GM18498 (cell line): ENCODE data around the gene SLAMF8.

Experiments used
- ATAC-seq: cut with Tn5 transposase; IDR thresholded peaks from one replicate; pipeline ENCODE4 v1.9.1; 2021; ENCODE audit warnings: mild to moderate bottlenecking, moderate library complexity; ENCODE audit not compliant: unreplicated experiment

Gene SLAMF8

DNA sequence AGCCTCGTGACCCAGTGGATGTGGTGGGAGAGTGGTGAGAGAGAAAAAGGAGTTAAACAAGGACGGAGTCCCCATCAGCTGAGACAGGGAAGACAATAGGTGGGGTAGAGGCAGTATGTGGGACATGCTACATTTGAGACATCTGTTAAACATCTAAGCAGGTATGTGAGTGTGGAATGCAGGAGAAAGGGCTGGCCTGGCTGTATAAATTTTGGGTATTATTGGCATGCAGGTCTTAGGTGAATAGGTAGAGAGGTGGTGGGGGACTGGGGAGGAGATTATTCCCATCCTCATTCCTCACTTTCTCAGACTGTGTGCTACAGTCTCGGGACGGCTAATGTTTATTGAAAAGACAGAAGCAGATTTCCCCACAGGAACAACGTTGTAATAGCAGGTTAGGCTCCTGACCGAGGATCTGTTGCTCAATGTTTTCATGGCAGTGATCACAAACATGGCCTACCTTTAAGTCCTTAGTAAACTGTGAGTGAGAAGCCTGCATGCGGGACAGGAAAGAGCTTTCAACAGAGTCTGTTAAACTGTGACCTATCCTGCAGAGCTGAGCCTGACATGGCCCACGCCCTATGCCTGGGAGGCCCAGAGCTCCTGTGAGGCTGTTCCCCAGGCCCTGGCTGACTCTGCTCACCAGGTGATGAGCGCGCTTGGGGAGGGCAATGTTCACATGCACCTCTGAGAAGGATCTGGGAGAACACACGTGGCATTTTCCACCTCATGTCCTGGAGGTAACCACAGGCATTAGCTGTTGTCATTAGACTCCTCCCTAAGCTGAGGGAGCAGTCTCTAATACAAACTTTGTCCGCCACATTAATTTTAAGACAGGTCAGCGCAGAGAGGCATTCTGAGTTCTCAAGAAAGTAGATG is 19.3 kb downstream of the SLAMF8 start:
- no peak for ATAC-seq

DNA sequence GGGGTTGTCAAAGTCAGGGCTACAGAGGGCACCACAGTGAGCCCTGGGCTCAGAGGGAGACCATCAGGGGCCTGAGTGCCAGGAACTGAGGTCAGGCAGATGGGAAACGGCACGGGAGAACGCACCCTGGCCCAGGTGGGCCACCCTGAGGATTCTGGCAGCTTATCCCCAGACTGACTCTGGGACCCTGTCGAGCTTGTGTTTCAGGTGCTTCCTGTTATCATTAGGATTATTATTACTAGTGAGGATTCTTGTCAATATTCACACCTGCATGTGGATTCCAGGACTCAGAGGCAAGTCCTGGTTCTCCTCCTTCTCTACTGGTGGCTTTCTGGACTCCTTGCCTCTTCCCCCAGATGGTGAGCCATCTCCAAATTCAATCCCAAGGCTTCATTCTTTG is 20.6 kb downstream of the SLAMF8 start:
- ATAC-seq = no peak

DNA sequence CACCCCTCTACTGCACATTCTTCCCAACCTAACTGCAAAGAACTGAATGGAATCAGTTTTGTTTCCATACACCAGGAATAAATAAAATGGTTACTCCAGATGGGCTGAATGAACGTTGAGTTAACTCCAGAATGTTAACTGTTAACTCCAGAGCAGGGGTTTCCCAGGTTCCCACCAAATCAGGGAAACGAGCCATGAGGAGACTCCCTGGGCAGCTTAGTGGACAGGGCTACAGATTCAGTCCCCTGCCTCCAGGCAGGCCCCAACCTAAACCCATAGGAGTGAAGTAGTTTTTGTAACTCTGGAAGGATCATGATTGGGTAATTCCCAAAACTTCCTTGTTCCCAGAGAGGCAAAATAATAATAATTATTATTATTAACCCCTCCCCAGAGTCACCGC is 21.7 kb downstream of the SLAMF8 start:
- ATAC-seq = no peak

DNA sequence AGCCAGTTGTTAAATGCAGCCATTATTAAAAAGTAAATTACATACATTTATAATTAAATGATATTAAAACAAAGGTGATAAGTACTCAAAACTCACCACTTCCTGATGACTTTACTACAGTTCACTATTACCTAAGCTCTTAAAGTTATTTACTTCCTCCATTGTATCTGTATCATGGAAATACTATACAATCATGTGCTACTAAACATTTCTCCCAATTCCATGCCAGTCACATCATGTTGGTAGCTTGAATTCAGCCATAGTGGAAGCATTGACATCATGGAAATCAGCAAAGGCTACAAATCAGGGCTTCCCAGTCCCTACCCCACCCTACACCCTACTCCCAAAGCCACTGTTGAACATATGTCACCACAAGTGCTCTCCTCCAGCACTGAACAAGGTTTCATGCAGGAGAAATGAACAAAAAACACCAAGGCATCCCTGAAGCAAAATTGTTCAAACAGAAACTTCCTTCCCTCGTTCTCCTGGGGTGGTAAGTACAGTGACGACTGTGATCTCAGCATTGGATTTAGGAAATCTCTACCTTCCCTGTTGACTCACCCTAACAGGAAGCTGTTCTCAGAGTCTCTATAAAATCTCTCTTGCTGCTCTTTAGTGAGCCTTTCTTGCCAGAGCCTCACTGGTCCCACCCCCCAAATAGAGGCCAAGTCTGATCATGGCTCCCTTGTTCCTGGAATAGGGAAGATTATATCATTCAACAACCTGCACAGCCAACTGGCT is 23.1 kb downstream of the SLAMF8 start:
- ATAC-seq = no peak

DNA sequence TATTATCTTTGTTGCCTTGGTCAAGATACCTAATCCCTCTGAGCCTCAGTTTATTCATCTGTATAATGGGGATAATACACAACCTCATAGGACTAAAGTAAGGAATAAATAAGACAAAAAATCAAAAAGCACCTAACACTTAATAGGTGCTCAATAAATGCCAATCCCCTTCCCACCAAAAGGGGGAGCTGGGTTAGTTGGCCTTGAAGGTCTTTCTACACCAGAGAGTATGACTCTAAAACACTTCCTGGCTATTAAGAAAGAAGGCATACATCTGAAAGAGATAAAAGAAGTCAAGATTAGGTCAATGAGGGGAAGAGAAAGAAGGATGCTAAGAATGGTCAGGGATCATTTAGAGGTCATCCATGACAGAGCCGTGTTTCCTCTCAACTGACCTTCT is 24.7 kb downstream of the SLAMF8 start:
- ATAC-seq = no peak

DNA sequence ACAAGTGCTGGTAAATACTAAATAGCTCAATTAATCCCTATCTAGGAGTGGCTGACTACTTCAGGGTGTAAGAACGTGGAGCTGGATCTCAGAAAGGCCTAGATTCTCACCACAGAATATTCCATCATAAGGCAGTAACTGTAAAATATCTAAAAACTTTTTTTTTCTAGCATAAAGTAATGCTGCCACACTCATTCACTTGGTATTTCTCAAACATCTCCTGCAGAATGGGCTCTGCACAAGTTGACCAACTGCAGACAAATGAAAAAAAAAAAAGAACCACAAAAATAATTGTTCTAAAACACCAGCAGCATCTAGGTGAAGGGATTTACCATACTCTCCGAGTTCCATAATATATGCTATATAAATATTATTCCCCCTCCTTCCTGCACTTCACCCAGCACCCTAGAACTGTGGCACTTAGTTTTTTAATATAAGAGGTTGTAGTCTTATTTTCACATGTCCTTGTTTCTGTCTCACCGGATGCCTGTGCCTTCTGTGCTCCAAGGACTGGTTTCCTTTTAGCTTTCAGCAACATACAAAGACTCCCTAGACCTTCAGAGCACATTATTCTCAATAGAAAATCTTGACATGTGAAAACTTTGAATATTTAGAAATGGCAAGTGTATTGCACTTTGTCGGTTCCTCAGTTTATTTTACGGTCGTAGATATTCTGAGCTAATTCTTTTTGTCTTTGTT is 26.9 kb downstream of the SLAMF8 start:
- ATAC-seq = no peak

DNA sequence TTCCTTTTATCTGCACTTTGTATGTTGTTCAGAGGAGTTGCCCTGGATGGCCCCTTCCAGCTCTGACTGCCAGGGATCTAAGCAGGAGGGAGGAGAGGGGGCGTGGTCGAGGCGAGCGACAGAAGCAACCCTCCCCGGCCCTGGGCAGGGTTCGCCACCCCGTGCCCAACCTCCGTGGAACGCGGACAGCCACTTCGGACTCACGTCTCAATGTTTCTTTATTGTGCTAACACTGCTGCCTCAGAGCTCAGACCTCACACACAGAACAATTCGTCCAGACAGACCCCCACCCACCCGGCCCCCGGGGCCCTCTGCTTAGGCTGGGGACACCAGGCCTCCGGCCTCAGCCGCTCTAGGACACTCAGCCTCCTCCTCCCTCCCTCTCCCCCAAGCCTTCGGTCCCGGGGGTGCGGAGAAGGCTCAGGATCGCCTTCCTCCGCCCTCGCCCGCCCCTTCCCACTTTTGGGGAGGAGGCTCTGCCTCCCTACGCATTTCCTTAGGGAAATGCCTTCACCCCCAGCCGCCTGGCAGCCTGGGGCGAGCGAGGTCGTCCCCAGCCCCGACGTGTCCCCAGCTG is 27.5 kb downstream of the SLAMF8 start:
- ATAC-seq = no peak

DNA sequence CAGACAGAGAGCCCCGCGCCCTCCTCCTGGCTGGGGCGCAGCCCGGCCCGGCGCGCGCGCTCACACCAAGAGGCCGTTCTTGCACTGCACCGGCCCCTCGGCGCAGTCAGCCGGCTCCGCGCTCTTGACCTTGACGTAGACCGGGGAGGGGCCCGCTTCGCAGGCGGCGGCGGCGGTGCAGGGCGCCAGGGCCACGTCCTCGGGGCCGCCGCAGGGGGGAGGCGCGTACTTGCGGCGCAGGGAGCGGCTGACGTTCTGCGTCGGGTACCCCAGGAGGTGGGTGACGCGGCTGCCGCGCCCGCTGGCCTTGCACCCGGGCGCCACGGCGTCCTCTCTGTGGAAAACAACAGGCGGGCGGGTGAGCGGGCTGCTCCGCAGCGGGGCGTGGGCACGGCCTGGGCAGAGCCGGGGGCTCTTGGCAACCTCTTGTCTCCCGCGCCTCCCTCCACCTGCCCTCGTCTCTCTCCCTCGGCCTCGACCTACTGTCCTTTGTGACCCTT is 28.1 kb downstream of the SLAMF8 start:
- peak; percentile 95 for ATAC-seq

DNA sequence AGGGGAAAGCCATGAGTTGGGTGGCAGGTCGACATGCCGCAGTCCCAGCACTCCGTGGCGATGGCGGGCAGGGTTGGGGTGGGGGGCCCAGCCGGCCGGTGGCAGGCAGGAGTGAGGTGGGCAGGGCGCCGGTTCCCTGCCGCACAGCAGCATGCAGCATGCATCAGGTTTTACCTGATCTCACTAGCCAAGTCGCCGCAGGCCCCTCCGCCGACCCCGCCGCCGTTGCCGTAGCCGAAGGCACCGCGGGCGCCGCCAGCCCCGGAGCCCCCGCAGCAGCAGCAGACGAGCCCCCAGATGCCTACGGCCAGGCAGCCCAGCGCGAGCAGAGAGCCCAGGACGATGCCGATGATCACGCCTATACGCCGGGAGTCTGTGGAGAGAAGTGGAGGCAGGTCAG is 29.0 kb downstream of the SLAMF8 start:
- ATAC-seq = no peak

DNA sequence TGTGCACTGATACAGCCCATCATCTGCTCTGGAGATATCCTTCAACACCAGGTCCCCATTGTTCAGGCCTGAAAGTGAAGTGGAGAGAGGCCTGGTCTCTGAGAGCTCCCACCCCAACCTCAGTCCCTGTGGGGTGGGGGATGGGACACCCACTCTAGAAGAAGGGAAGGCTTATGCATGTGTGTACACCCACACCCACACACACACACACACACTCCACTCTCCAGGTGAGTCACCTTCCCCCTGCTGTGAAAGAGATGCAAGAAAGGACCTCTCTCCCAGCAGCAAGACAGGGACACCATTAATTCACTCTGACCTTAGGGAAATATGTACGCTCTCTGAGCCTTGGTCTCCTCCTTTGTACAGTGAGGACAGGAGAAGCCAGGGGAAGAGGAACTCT is 29.9 kb downstream of the SLAMF8 start:
- no peak for ATAC-seq

DNA sequence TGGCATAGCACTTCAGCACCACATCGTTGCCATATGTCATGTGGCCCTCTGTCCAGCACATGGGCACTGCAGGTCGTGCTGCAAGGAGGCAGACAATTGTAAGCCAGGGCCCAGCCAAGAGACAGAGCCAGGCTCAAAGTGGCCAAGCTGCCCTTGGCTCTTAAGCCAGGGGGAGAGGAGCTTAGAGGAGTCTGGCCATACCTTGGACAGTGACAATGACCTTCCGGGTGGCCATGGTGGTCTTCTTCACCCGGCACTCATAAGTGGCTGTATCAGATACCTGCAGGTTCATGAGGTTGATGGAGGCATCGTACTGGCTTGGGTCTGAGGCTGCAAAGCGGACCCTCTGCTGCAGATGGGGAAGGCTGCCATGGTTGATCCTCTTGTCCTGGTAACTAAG is 31.2 kb downstream of the SLAMF8 start:
- no peak for ATAC-seq

DNA sequence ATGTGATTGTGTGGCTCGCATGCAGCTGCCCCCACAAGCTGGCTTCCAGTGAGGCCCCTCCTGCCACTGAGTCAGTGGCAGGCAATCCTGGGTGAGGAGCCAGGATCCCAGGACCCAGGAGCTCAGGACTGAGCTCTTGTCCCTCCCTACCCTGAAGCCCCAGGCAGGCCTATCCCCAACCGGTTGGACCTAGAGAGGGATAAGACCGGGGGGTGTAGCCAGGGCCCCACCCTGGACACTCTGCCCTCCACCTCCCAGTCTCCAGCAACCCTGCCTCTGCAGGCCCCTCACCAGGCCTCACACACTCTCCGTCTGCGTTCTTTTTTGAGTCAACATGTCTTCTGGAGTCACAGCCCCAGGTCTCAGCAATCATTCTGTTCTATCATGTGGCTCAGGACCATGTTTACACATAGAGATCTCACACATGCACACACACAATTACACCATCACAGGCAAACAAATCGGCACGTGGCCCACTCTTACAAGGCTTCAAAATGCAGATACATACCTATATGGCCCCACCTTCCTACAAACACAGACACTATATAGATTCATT is 33.2 kb downstream of the SLAMF8 start:
- ATAC-seq = no peak

DNA sequence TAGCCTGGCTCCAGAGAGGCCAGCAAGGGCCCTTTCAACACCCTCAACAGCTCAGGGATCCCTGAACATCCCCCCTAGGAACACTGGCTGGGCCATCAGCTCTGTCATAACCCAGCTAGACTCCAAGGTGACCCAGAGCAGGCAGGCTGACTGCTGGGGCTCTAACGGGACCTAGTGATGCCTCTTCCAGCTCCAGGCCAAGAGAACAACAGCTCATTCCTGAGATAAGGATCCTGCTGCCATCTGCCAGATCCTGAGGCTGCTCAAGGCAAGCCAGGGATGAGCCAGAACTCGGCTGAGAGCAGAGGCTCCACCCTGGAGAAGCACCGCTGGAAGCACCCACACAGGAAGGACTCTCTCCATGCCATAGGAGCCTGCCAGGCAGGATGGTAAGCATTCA is 33.8 kb downstream of the SLAMF8 start:
- no peak for ATAC-seq

DNA sequence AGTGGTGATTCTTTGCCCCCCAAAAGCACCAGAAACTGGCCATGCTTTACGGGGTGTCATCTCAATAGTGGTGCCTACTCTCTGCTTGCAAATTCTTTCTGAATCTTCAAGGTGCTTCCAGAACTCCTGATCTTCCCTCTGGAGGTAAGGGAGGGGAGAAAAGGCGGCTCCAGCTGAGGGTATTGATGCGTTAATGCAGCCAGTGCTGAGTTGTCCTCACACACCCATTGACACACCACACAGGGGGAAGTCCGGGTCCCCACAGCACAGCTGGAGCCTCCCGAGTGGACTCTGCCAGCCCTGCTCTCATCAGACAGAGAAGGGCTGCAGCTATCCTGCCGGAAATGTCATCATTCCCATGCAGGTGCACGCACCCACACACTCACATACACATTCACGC is 34.5 kb downstream of the SLAMF8 start:
- ATAC-seq = no peak

DNA sequence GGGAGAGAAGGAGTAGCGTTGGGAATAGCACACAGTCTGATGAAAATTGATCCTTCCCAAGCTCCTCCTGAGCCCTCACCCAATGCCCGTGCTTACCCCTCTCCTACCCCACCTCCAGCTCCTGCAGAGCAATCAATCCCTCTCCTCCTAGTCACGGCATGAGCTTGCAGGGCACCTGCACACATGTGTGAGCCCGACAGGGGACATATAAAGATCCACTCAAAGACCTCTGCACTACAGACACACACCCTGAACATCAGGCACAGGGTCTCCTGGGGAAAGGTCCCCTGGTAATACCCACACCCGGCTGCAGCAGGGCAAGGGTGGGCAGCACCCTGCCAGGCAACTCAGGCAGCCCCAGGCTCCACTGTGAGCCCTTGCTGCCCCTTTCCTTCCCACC is 35.4 kb downstream of the SLAMF8 start:
- ATAC-seq = no peak

DNA sequence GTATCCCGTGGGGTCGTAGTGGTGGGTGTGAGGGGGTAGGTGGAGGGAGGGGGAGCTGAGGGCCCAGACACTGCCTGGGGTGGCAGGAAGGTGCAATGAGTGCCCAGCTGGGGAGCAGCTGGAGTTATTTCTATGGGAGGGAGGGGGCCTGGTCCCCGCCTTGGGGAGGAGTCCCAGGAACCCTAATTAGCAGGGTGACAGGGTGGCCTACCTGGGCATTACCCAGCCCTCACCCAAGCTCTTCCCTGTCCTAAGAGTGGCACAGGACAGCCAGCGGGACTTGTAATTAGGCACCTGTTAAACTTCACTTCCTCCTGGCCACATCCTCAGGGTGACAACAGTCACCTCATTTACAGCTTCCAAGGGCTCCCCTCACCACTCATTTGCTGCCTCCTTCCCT is 35.9 kb downstream of the SLAMF8 start, which contains the start of gene VSIG8:
Gene VSIG8 (minus strand): TSS at position 101 of the 400 bp plus-strand sequence. CDS start 136 bp downstream, outside the sequence.
- ATAC-seq = no peak

DNA sequence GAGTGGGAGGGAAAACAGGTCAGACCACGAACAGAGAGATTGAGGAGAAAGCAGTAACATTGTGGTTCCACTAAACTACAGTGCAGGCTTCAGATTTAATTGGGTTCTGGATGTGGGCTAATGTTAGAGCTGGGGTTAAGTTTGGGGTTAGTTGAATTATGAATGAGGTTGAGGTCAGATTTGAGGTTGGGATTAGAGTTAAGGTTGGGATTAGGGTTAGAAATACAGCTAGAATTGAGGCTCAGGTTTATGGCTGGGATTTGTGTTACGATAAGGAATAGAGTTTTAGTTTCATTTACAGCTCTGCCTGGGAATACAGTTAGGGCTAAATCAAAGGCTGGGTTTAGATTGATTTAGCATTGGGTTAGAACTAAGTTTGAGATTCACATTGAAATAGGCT is 37.6 kb downstream of the SLAMF8 start:
- no peak for ATAC-seq

DNA sequence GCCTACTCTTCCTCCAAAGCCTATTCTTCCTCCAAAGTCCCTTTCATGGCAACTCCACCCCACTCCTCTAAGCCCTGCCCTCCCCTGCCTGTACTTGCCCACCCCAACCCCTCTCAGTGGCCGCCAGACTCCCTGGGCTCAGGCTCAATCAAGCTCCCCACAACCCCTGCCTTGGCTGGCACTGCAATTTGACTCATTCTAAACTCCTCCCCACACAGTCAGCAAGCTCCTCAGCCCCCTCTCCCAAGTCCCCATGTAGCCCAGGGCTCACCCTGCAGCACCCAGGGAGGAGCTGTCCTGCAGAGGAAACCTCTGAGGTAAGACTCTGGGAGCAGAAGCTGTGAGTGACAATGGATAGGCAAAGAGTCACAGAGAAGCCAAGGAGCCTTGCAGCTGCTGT is 39.4 kb downstream of the SLAMF8 start:
- ATAC-seq = no peak

DNA sequence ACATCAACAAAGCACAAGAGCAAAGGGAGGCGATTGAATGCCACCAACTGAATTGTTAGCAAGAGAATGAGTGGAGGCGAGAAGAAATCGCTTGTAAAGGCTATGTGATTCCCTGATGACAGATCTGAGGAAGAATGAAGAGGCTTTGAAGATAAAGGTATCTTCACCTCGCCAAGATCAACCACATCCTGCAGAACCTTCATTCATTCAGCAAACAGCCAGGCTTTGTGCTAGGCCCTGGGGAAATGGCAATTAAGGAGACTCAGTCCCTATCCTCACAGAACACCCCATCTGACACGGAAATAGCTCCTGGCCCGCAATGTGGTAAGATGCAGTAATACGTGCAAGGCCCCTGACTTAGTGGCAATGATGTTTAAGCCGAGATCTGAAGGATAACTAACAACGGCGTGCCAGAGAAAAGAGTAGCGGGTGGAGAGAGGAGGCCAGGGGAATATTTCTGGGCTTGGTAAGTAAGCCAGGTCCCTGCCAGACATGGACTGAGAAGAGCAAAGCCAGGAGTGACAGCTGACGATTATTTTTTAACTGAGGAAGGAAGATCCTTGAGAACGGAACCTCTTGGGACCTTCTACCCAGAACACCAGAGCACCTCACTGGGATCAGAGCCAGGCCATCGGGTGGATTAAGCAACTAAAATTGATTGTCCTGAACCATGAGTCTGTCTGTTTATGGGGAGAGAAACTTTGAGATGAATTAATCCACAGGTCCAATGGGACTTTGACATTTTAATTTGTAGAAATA is 40.4 kb downstream of the SLAMF8 start:
- no peak for ATAC-seq

DNA sequence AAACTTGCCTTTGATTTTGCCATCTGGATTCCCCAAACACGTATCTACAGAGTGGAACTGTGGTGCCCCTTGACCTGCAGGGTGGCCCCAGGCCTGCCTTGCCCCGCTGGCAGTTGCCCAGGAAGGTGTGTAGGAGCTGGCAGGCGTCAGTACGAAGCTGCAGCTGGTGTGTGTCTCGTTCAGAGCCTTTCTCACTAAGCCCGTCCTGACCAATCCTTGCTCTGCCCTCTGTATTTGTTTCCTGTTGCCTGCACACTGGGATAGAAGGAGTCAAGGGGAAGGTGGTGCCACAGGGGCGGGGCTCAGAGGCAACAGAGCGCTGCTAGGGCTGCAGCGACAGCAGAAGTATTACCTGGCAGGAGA is 41.0 kb downstream of the SLAMF8 start:
- ATAC-seq = no peak
